ENCODE results near the gene KIAA0319L.
A peak's percentile ranks its signal among the peaks of the same experiment; 100 is the strongest.
"Not testable (repeated sequence)": the region's sequence is repeated elsewhere in the genome, so short reads cannot be mapped to it uniquely, and the experiment has no call there.

The KIAA0319L gene

GRCh38 chr1:35557118-35557610 lies at the start of gene KIAA0319L:
Gene KIAA0319L, minus strand, starts transcription at chr1:35557403. Its CDS starts 2,912 bp downstream, at chr1:35554491.
- DNase-seq (ENCODE audit: low spot score): peak; percentile 87

DNA sequence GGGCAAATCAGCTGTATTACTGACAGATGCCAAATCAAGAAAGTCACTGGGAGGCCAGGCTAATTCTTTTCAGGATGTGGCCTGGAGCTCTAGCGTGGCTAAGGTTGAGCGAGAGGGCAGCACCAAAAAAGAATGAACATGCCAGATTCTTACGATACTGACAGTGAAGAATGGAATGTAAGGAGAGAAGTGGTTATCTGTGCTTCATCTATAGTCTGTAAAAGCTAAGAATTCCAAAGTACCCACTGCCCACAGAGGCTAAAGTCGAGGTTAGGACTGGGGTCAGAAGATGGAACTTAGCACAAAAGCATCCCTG lies 48.6 kb upstream of the KIAA0319L start:
- DNase-seq (ENCODE audit: low spot score): no peak

DNA sequence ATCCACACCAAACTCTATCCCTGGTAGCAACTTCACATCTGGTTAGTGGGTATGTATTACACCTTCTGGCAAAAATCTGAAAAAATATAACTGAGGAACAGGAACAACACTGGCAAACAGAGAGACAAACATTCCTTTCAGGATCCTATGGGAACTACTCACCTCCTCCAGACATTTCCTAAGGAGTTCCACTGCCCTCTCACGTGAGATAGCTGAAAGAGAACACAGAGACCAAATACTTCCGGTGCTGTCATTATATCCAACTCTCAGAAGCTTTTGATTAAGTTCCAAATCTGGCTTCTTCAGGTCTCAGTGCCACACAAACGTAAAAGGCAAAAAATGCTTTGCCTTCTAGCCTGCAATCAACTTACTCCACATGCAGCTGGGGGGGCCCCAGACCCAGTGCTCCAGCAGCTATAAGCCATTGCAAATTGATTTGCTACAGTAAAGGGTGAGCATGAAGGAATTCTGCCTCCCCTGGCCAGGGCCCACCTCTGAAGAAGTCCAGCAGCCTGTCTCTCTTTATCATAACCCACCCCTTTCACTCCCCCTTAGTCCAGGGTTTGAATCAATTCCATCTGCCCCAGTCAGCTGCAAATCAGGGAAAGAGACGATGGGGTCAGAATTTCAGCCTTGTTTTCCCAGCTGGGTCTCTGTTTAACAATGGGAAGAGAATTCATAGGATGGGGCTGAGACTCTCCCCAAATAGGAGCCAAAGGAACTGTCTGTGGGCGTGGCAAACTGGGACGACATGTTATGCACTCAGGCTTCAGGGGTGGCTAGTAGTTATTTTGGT lies 48.1 kb upstream of the KIAA0319L start:
- no peak for DNase-seq (ENCODE audit: low spot score)

DNA sequence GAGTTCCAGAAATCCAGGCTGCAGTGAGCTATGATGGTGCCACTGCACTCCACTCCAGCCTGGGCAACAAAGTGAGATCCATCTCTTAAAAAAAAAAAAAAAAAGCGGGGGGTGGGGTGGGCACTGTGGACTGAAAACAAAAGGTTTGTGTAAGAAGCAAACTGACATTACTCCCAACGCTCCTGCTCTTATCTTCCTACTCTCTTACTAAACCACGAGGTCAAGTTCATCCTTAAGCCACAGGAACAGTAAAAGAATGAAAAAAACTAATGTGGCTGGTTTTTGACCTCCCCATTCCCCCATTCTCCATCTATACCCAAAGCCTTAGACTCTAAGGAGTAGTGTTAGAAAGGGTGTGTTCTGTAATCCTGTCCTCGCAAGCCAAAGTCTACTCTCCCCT lies 46.7 kb upstream of the KIAA0319L start:
- no peak for DNase-seq (ENCODE audit: low spot score)

GRCh38 chr1:35603468-35603867 lies 46.3 kb upstream of the KIAA0319L start:
- peak; percentile 93 for DNase-seq (ENCODE audit: low spot score)

GRCh38 chr1:35600593-35600992 lies 43.4 kb upstream of the KIAA0319L start:
- no peak for DNase-seq (ENCODE audit: low spot score)

DNA sequence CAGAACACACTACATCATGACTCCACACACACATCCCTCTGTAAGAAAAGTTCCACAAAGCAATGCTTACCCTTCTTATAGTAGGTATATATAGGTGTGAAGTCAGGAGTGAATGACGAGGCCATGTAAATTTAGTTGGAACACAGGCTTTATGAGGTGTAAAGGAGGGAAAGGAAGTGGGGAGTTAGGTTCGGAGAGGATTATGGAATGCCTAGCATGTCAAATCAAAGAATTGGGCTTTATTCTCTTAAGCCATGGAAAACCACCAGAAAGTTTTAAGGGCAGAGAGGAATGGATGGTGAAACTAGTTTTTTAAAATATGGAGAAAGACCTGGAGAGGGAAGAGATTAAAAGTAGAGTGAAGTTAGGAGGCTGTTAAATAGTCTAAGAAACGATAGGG lies 42.2 kb upstream of the KIAA0319L start:
- DNase-seq (ENCODE audit: low spot score): no peak

GRCh38 chr1:35598895-35599294 lies 41.7 kb upstream of the KIAA0319L start:
- no peak for DNase-seq (ENCODE audit: low spot score)

DNA sequence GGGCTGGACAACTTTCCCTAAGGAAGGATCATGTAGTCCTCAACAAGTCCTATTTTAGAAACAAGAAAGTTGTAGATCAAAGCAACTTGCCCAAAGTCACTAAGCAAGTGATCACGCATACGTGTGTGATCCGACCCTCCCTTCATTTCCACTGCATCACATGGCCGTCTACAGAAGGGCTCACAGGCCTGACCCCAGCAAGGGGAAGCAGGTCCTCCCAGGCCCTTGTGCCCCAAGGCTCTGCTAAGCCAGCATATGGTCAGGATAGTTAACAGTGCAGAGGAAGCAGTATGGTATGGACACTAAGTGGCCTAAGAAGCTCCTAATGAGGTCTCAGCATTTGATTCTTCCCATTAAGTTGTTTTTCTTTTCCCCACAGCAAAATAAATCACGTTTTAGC lies 40.7 kb upstream of the KIAA0319L start:
- DNase-seq (ENCODE audit: low spot score): no peak

GRCh38 chr1:35595684-35596083 lies 38.5 kb upstream of the KIAA0319L start:
- DNase-seq (ENCODE audit: low spot score): no peak

DNA sequence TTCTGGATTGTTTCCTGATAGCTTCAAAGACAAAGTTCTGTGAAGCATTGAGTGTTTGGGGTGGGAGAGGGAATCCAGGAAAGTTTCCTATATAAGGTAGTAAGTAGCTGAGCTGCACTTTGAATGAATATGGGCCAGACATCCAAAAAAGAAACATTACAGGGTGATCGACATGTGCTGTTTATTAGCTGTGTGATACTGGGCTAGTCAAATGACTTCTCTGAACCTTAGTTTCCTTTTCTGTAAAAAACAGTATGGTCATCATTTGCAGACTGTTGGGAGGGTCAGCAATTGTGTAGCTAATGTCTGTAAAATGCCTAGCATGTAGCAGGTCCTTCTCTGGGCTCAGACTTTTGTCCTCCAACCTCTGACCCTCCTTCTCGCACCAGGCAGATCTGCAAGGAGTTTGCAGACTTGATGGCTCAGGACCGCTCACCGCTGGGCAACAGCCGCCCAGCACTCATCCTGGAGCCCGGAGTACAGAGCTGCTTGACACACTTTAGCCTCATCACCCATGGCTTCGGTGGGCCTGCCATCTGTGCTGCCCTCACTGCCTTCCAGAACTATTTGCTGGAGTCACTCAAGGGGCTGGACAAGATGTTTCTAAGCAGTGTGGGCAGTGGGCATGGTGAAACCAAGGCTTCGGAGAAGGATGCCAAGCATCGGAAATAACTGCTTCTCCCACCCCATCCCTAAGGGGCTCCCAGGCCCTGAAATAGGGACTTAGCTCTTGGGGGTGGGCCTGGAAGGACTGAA lies 37.0 kb upstream of the KIAA0319L start:
- DNase-seq (ENCODE audit: low spot score): no peak

- DNase-seq (ENCODE audit: low spot score): no peak
These were observed 36.0 kb upstream of the KIAA0319L start for GRCh38 chr1:35592991-35593769.

DNA sequence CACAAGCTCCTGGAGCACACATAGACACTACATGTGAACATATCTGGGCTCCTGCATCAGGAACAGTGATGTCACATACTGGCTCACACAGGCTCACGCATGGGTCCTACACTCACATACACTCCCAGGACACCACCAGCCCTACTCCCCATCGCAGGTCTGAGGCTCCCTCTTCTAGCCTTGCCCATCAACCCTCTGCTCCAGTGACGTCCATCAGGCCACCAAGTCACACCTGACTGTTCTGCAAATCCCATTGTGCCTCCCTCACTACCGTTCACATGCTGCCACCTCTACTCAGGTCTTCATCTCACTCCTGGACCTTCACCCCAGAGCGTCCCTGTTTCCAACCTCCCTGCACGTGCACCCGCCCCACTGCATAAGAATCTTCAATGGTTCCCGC lies 34.0 kb upstream of the KIAA0319L start:
- DNase-seq (ENCODE audit: low spot score): no peak

GRCh38 chr1:35590476-35591040 lies 33.4 kb upstream of the KIAA0319L start:
- DNase-seq (ENCODE audit: low spot score): no peak

GRCh38 chr1:35589516-35590427 lies 32.6 kb upstream of the KIAA0319L start:
- DNase-seq (ENCODE audit: low spot score): no peak

DNA sequence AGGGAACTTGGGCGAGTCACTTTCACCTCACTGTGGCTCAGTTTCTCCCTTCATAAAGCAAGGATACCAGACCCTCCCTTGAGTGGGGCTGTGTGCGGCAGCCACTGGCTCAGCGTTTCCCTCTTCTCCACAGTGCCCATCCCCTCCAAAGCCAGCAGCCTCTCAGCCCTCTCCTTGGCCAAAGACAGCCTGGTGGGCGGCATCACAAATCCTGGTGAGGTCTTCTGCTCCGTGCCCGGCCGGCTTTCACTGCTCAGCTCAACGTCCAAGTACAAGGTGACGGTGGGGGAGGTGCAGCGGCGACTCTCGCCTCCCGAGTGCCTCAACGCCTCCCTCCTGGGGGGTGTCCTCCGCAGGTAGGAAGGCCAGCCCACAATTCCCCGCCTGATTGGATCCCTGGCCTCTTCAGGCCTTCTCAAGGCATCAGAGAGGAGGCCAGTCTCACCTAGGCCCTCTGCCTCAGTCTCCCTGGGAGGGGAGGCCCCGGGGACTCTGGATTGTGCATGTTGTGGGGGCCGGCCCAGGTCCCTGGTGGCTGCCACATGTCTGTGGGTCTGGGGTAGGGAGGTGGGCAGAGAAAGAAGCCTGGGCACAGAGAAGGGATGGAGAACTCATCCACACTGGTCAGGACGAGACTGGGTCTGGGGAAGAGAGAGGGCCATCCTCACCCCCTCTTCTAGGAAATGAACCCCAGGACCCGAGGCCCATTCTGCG lies 31.2 kb upstream of the KIAA0319L start:
- no peak for DNase-seq (ENCODE audit: low spot score)

DNA sequence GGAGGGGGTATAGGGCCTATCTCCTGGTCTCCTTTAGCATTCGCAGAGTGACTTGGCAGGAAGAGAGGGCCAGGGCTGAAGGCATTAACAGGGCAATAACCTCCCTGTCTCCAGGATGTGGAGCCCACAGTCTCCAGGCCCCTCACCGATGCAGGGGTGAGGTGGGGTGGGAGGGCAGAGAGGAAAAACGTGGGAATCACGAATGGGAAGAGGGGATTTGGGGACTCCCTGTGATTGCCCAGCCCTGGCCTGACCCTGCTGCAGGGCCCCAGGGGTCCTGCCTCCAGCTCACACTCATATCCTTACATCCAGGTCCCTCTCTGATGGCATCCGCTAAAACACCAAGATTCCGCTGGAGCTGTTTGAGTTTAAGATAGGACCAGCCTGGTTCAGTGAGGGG lies 30.5 kb upstream of the KIAA0319L start:
- DNase-seq (ENCODE audit: low spot score): no peak

GRCh38 chr1:35586808-35587207 lies 29.6 kb upstream of the KIAA0319L start:
- DNase-seq (ENCODE audit: low spot score): no peak

- DNase-seq (ENCODE audit: low spot score): not testable (repeated sequence)
These were observed 28.6 kb upstream of the KIAA0319L start for GRCh38 chr1:35585805-35586204.

GRCh38 chr1:35585281-35585680 lies 28.1 kb upstream of the KIAA0319L start:
- no peak for DNase-seq (ENCODE audit: low spot score)

Measured in pons (tissue), 1 donor.